ENCODE measurements around the gene TRNAU1AP.

Gene TRNAU1AP

GRCh38 chr1:28507247-28507645 is 45.6 kb upstream of the TRNAU1AP start:
- Histone ChIP-seq H3K27ac (ENCODE audit: low read depth, low read length) (peak overlapping the region; percentile 92), H2AK5ac (ENCODE audit: low read length) (no peak overlapping the region), H3K79me1 (ENCODE audit: low read length) (peaks cover 28% of the 10 kb centered on the region), H3K9me3 (ENCODE audit: insufficient read depth, low read depth, low read length) (no peaks in the 10 kb centered on the region), H2BK5ac (ENCODE audit: low read depth, low read length, poor library complexity) (peak overlapping the region; percentile 85), H4K8ac (ENCODE audit: low read depth, low read length) (peak overlapping the region; percentile 71), H4K91ac (ENCODE audit: low read depth, low read length) (peak overlapping the region; percentile 61), H3K79me2 (ENCODE audit: control insufficient read depth, insufficient read depth, low read length, poor library complexity) (peaks cover 19% of the 10 kb centered on the region), H3K23ac (ENCODE audit: low read length) (no peak overlapping the region), H3K18ac (ENCODE audit: low read length) (peak overlapping the region; percentile 88), H2BK120ac (ENCODE audit: insufficient read depth, low read length, poor library complexity) (no peak overlapping the region), H3K27me3 (ENCODE audit: insufficient read depth, low read length) (no peaks in the 10 kb centered on the region), H4K12ac (ENCODE audit: low read depth, low read length) (peak overlapping the region; percentile 19), H3K4me1 (ENCODE audit: control insufficient read depth in 1 of 2, insufficient read depth in 2 of 2, low read length in 2 of 2) (peaks cover 0 to 6% of the 10 kb centered on the region in 2 experiments), H3K36me3 (ENCODE audit: control insufficient read depth in 1 of 2, insufficient read depth in 2 of 2, low read length in 2 of 2) (peaks cover 37 to 42% of the 10 kb centered on the region in 2 experiments), H3K14ac (ENCODE audit: low read length) (peak overlapping the region; percentile 85), H3K4me3 (ENCODE audit: low read depth, low read length) (peak overlapping the region; percentile 93), H3K9ac (ENCODE audit: low read length) (peak overlapping the region; percentile 95), H3K4me2 (ENCODE audit: low read length) (peak overlapping the region; percentile 84), H2AFZ (ENCODE audit: insufficient read depth, low read length, poor library complexity) (no peak overlapping the region), H2BK12ac (ENCODE audit: low read length) (no peak overlapping the region), H3K4ac (ENCODE audit: low read depth, low read length) (peak overlapping the region; percentile 93)
- no CpG with 5 or more reads among the region's 11 CpGs for WGBS (ENCODE audit: extremely low coverage, insufficient coverage, insufficient read length)
- DNase-seq, result peak in 1 of 2 donors; percentile 12

- peaks cover 0 to 6% of the 10 kb centered on the region in 2 experiments for H3K4me1 ChIP-seq (ENCODE audit: control insufficient read depth in 1 of 2, insufficient read depth in 2 of 2, low read length in 2 of 2)
- H3K18ac ChIP-seq (ENCODE audit: low read length), result peak overlapping the region; percentile 51
- no peak overlapping the region for H2AK5ac ChIP-seq (ENCODE audit: low read length)
- peak overlapping the region; percentile 48 for H3K14ac ChIP-seq (ENCODE audit: low read length)
- peak overlapping the region; percentile 61 for H4K91ac ChIP-seq (ENCODE audit: low read depth, low read length)
- whole genome bisulfite sequencing (ENCODE audit: extremely low coverage, insufficient coverage, insufficient read length), result no CpG with 5 or more reads among the region's 10 CpGs
- H2BK12ac ChIP-seq (ENCODE audit: low read length), result no peak overlapping the region
- peak overlapping the region; percentile 85 for H2BK5ac ChIP-seq (ENCODE audit: low read depth, low read length, poor library complexity)
- no peaks in the 10 kb centered on the region for H3K9me3 ChIP-seq (ENCODE audit: insufficient read depth, low read depth, low read length)
- peak overlapping the region; percentile 93 for H3K4me3 ChIP-seq (ENCODE audit: low read depth, low read length)
- no peak overlapping the region for H2AFZ ChIP-seq (ENCODE audit: insufficient read depth, low read length, poor library complexity)
- H3K27ac ChIP-seq (ENCODE audit: low read depth, low read length), result peak overlapping the region; percentile 92
- H3K9ac ChIP-seq (ENCODE audit: low read length), result peak overlapping the region; percentile 96
- H2BK120ac ChIP-seq (ENCODE audit: insufficient read depth, low read length, poor library complexity), result peak overlapping the region; percentile 58
- peaks cover 37 to 42% of the 10 kb centered on the region in 2 experiments for H3K36me3 ChIP-seq (ENCODE audit: control insufficient read depth in 1 of 2, insufficient read depth in 2 of 2, low read length in 2 of 2)
- peak overlapping the region; percentile 84 for H3K4me2 ChIP-seq (ENCODE audit: low read length)
- H3K23ac ChIP-seq (ENCODE audit: low read length), result no peak overlapping the region
- H3K27me3 ChIP-seq (ENCODE audit: insufficient read depth, low read length), result no peaks in the 10 kb centered on the region
- peaks cover 19% of the 10 kb centered on the region for H3K79me2 ChIP-seq (ENCODE audit: control insufficient read depth, insufficient read depth, low read length, poor library complexity)
- peaks cover 28% of the 10 kb centered on the region for H3K79me1 ChIP-seq (ENCODE audit: low read length)
- DNase-seq, result no peak
- H4K12ac ChIP-seq (ENCODE audit: low read depth, low read length), result no peak overlapping the region
- peak overlapping the region; percentile 84 for H3K4ac ChIP-seq (ENCODE audit: low read depth, low read length)
- H4K8ac ChIP-seq (ENCODE audit: low read depth, low read length), result peak overlapping the region; percentile 71
These were observed 45.0 kb upstream of the TRNAU1AP start for GRCh38 chr1:28507646-28508434.

GRCh38 chr1:28508435-28508754 is 44.5 kb upstream of the TRNAU1AP start:
- H3K4me2 ChIP-seq (ENCODE audit: low read length), result peak overlapping the region; percentile 63
- H3K79me1 ChIP-seq (ENCODE audit: low read length), result peaks cover 28% of the 10 kb centered on the region
- no peak overlapping the region for H2BK120ac ChIP-seq (ENCODE audit: insufficient read depth, low read length, poor library complexity)
- H2AK5ac ChIP-seq (ENCODE audit: low read length), result no peak overlapping the region
- H2AFZ ChIP-seq (ENCODE audit: insufficient read depth, low read length, poor library complexity), result no peak overlapping the region
- no peak overlapping the region for H3K4ac ChIP-seq (ENCODE audit: low read depth, low read length)
- H3K4me1 ChIP-seq (ENCODE audit: control insufficient read depth in 1 of 2, insufficient read depth in 2 of 2, low read length in 2 of 2), result peaks cover 0 to 6% of the 10 kb centered on the region in 2 experiments
- H3K18ac ChIP-seq (ENCODE audit: low read length), result peak overlapping the region; percentile 17
- peak in 1 of 2 donors; percentile 48 for DNase-seq
- no peak overlapping the region for H2BK12ac ChIP-seq (ENCODE audit: low read length)
- no peaks in the 10 kb centered on the region for H3K9me3 ChIP-seq (ENCODE audit: insufficient read depth, low read depth, low read length)
- no peak overlapping the region for H3K4me3 ChIP-seq (ENCODE audit: low read depth, low read length)
- no peaks in the 10 kb centered on the region for H3K27me3 ChIP-seq (ENCODE audit: insufficient read depth, low read length)
- no peak overlapping the region for H4K12ac ChIP-seq (ENCODE audit: low read depth, low read length)
- peak overlapping the region; percentile 95 for H3K9ac ChIP-seq (ENCODE audit: low read length)
- peak overlapping the region; percentile 92 for H3K27ac ChIP-seq (ENCODE audit: low read depth, low read length)
- H2BK5ac ChIP-seq (ENCODE audit: low read depth, low read length, poor library complexity), result peak overlapping the region; percentile 10
- no peak overlapping the region for H3K23ac ChIP-seq (ENCODE audit: low read length)
- peak overlapping the region; percentile 34 for H4K8ac ChIP-seq (ENCODE audit: low read depth, low read length)
- no peak overlapping the region for H3K14ac ChIP-seq (ENCODE audit: low read length)
- H3K36me3 ChIP-seq (ENCODE audit: control insufficient read depth in 1 of 2, insufficient read depth in 2 of 2, low read length in 2 of 2), result peaks cover 38 to 42% of the 10 kb centered on the region in 2 experiments
- WGBS (ENCODE audit: extremely low coverage, insufficient coverage, insufficient read length), result no CpG with 5 or more reads among the region's 5 CpGs
- peaks cover 19% of the 10 kb centered on the region for H3K79me2 ChIP-seq (ENCODE audit: control insufficient read depth, insufficient read depth, low read length, poor library complexity)
- H4K91ac ChIP-seq (ENCODE audit: low read depth, low read length), result peak overlapping the region; percentile 15

- H2BK120ac ChIP-seq (ENCODE audit: insufficient read depth, low read length, poor library complexity), result no peak overlapping the region
- peak overlapping the region; percentile 9 for H3K9ac ChIP-seq (ENCODE audit: low read length)
- H3K4me3 ChIP-seq (ENCODE audit: low read depth, low read length), result no peak overlapping the region
- peak overlapping the region; percentile 92 for H3K27ac ChIP-seq (ENCODE audit: low read depth, low read length)
- peak overlapping the region; percentile 23 for H3K18ac ChIP-seq (ENCODE audit: low read length)
- peaks cover 41 to 45% of the 10 kb centered on the region in 2 experiments for H3K36me3 ChIP-seq (ENCODE audit: control insufficient read depth in 1 of 2, insufficient read depth in 2 of 2, low read length in 2 of 2)
- no peaks in the 10 kb centered on the region for H3K27me3 ChIP-seq (ENCODE audit: insufficient read depth, low read length)
- no peak overlapping the region for H3K4ac ChIP-seq (ENCODE audit: low read depth, low read length)
- peak overlapping the region; percentile 25 for H4K12ac ChIP-seq (ENCODE audit: low read depth, low read length)
- H3K14ac ChIP-seq (ENCODE audit: low read length), result peak overlapping the region; percentile 1
- H2BK12ac ChIP-seq (ENCODE audit: low read length), result no peak overlapping the region
- peaks cover 19% of the 10 kb centered on the region for H3K79me2 ChIP-seq (ENCODE audit: control insufficient read depth, insufficient read depth, low read length, poor library complexity)
- H3K9me3 ChIP-seq (ENCODE audit: insufficient read depth, low read depth, low read length), result no peaks in the 10 kb centered on the region
- peak overlapping the region; percentile 23 for H2BK5ac ChIP-seq (ENCODE audit: low read depth, low read length, poor library complexity)
- no peak overlapping the region for H4K8ac ChIP-seq (ENCODE audit: low read depth, low read length)
- no CpG with 5 or more reads among the region's 8 CpGs for WGBS (ENCODE audit: extremely low coverage, insufficient coverage, insufficient read length)
- peak overlapping the region; percentile 17 for H3K4me2 ChIP-seq (ENCODE audit: low read length)
- no peak overlapping the region for H4K91ac ChIP-seq (ENCODE audit: low read depth, low read length)
- no peak overlapping the region for H3K23ac ChIP-seq (ENCODE audit: low read length)
- H2AFZ ChIP-seq (ENCODE audit: insufficient read depth, low read length, poor library complexity), result no peak overlapping the region
- peak in 1 of 2 donors; percentile 14 for DNase-seq
- no peak overlapping the region for H2AK5ac ChIP-seq (ENCODE audit: low read length)
- H3K4me1 ChIP-seq (ENCODE audit: control insufficient read depth in 1 of 2, insufficient read depth in 2 of 2, low read length in 2 of 2), result peaks cover 0 to 6% of the 10 kb centered on the region in 2 experiments
- peaks cover 28% of the 10 kb centered on the region for H3K79me1 ChIP-seq (ENCODE audit: low read length)
These were observed 43.1 kb upstream of the TRNAU1AP start for GRCh38 chr1:28509705-28510272.

Measured in trophoblast cell (in vitro differentiated cells and primary cell).